ENCODE results near the gene GIMAP8. TPM values are rescaled to one million over a fixed set of nuclear protein-coding genes. Genes with fewer than 3 reads are reported as not detected.
"Not testable (repeated sequence)": the region's sequence is repeated elsewhere in the genome, so short reads cannot be mapped to it uniquely, and the experiment has no call there.

Gene GIMAP8
- total RNA-seq, 1 experiment from 2014 or later, result 0.10 TPM

DNA sequence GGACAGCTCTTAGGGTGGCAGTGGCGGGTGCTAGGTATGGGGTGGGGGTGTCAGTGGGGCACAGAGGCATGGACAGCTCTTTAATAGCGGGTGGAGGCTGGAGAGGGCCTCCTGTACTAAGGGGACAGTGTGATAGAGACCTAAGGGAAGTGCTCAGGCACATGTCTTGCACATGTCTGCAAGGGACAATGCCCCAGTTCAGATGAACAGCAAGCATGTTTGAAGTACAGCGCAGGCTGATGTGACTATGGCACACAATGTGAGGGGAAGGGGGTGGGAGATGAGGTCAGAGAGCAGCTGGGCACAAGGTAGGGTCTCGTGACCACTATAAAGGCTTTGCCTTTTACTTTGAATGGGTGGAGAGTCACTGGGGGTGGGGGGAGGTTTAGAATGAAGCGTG lies 3.5 kb downstream of the GIMAP8 start:
- CTCF ChIA-PET, result no interaction called here
- H3K9me3 ChIP-seq (ENCODE audit: control insufficient read depth, insufficient read depth, low read depth, low read length), result no peaks in the 10 kb centered on the region
- intact Hi-C loops (cut with micrococcal nuclease; ENCODE audit: unreplicated experiment), result no loop called here
- in situ Hi-C loops (cut with HindIII; ENCODE audit: low pct_unique_long_range_greater_than_20kb, low sequenced_read_pairs), result no loop called here
- ATAC-seq (no peak), DNase-seq (ENCODE audit: low read depth, low spot score) (no peak)
- H3K4me3 ChIP-seq (ENCODE audit: low read depth in 2 of 2, low read length in 2 of 2), result no peak overlapping the region
- no peaks in the 10 kb centered on the region for H3K4me1 ChIP-seq (ENCODE audit: control insufficient read depth, insufficient read depth, low read length)
- peaks cover 6% of the 10 kb centered on the region for H3K27me3 ChIP-seq (ENCODE audit: control insufficient read depth, insufficient read depth, low read length)
- no peaks in the 10 kb centered on the region for H3K36me3 ChIP-seq (ENCODE audit: control insufficient read depth, insufficient read depth, low read length)
- H3K27ac ChIP-seq (ENCODE audit: low read length), result no peak overlapping the region
- TF ChIP-seq, protein P1, sequence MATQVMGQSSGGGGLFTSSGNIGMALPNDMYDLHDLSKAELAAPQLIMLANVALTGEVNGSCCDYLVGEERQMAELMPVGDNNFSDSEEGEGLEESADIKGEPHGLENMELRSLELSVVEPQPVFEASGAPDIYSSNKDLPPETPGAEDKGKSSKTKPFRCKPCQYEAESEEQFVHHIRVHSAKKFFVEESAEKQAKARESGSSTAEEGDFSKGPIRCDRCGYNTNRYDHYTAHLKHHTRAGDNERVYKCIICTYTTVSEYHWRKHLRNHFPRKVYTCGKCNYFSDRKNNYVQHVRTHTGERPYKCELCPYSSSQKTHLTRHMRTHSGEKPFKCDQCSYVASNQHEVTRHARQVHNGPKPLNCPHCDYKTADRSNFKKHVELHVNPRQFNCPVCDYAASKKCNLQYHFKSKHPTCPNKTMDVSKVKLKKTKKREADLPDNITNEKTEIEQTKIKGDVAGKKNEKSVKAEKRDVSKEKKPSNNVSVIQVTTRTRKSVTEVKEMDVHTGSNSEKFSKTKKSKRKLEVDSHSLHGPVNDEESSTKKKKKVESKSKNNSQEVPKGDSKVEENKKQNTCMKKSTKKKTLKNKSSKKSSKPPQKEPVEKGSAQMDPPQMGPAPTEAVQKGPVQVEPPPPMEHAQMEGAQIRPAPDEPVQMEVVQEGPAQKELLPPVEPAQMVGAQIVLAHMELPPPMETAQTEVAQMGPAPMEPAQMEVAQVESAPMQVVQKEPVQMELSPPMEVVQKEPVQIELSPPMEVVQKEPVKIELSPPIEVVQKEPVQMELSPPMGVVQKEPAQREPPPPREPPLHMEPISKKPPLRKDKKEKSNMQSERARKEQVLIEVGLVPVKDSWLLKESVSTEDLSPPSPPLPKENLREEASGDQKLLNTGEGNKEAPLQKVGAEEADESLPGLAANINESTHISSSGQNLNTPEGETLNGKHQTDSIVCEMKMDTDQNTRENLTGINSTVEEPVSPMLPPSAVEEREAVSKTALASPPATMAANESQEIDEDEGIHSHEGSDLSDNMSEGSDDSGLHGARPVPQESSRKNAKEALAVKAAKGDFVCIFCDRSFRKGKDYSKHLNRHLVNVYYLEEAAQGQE (IDR thresholded peaks at IDR 0.05; ENCODE audit: insufficient read depth in 1 of 2, low read depth in 2 of 2, low read length in 1 of 2), result no peak
- no peak for TF ChIP-seq CTCF (IDR thresholded peaks at IDR 0.05)
- TF ChIP-seq SIN3A (IDR thresholded peaks at IDR 0.05; ENCODE audit: borderline replicate concordance, insufficient read depth, low read depth, low read length), result no peak
- no peak for TF ChIP-seq POLR2AphosphoS5 (IDR thresholded peaks at IDR 0.05; ENCODE audit: low read depth, low read length)
- TF ChIP-seq TCF7L2 (IDR thresholded peaks at IDR 0.05; ENCODE audit: low read depth, low read length), result no peak
- BruUV-seq (replicated peaks), result no TSS peak
- POLR2A ChIA-PET, result interaction anchor here (0.8 kb wide), 1 partner anchor 101 kb away, joined by 7 read pairs; no protein-coding TSS in a partner anchor

DNA sequence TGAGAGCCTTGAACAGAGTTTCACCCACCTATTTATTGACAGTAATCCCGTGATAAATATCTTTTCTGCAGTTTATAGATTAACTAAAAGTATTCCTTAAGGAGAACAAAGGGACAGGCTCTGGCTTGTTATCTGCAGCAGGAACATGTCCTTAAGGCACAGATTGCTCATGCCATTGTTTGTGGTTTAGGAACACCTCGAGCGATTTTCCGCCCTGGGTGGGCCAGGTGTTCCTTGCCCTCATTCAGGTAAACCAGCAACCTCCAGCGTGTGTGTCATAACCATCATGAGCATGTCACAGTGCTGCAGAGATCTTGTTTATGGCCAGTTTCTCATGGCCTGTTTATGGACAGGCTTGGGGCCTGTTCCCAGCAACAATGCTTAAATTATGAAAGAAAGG lies 6.6 kb downstream of the GIMAP8 start:
- H3K4me3 ChIP-seq (ENCODE audit: low read depth in 2 of 2, low read length in 2 of 2); H3K4me1 ChIP-seq (ENCODE audit: control insufficient read depth, insufficient read depth, low read length); intact Hi-C loops (cut with micrococcal nuclease; ENCODE audit: unreplicated experiment); H3K27me3 ChIP-seq (ENCODE audit: control insufficient read depth, insufficient read depth, low read length); H3K27ac ChIP-seq (ENCODE audit: low read length); BruUV-seq (replicated peaks); ATAC-seq; in situ Hi-C loops (cut with HindIII; ENCODE audit: low pct_unique_long_range_greater_than_20kb, low sequenced_read_pairs); CTCF ChIA-PET; DNase-seq (ENCODE audit: low read depth, low spot score); H3K9me3 ChIP-seq (ENCODE audit: control insufficient read depth, insufficient read depth, low read depth, low read length); H3K36me3 ChIP-seq (ENCODE audit: control insufficient read depth, insufficient read depth, low read length); POLR2A ChIA-PET: not testable (repeated sequence)

DNA sequence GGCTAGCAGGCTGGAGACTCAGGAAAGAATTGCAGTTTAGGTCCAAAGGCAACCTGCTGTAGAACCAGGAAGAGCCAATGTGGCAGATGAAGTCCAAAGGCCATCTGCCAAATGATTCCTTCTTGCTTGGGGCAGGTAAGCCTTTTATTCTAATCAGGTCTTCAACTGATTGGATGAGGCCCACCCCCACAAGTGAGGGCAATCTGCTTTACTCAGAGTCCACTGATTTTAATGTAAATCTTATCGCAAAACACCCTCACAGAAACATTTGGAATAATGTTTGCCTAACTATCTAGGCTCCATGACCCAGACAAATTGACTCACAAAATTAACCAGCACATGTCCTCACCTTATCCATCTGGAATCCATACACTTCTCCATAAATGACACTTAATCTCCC lies 7.8 kb downstream of the GIMAP8 start:
- Histone ChIP-seq H3K4me3 (ENCODE audit: low read depth in 2 of 2, low read length in 2 of 2) (no peak overlapping the region), H3K4me1 (ENCODE audit: control insufficient read depth, insufficient read depth, low read length) (no peaks in the 10 kb centered on the region), H3K27ac (ENCODE audit: low read length) (no peak overlapping the region), H3K27me3 (ENCODE audit: control insufficient read depth, insufficient read depth, low read length) (no peaks in the 10 kb centered on the region), H3K9me3 (ENCODE audit: control insufficient read depth, insufficient read depth, low read depth, low read length) (no peaks in the 10 kb centered on the region), H3K36me3 (ENCODE audit: control insufficient read depth, insufficient read depth, low read length) (no peaks in the 10 kb centered on the region)
- in situ Hi-C loops (cut with HindIII; ENCODE audit: low pct_unique_long_range_greater_than_20kb, low sequenced_read_pairs), result no loop called here
- intact Hi-C loops (cut with micrococcal nuclease; ENCODE audit: unreplicated experiment), result no loop called here
- ATAC-seq (no peak), DNase-seq (ENCODE audit: low read depth, low spot score) (no peak)
- BruUV-seq (replicated peaks), result no TSS peak
- no peak for TF ChIP-seq TCF7L2 (IDR thresholded peaks at IDR 0.05; ENCODE audit: low read depth, low read length)
- TF ChIP-seq CTCF (IDR thresholded peaks at IDR 0.05), result no peak
- no peak for TF ChIP-seq SIN3A (IDR thresholded peaks at IDR 0.05; ENCODE audit: borderline replicate concordance, insufficient read depth, low read depth, low read length)
- TF ChIP-seq, protein P1 (IDR thresholded peaks at IDR 0.05; ENCODE audit: insufficient read depth in 1 of 2, low read depth in 2 of 2, low read length in 1 of 2), result no peak
- no peak for TF ChIP-seq POLR2AphosphoS5 (IDR thresholded peaks at IDR 0.05; ENCODE audit: low read depth, low read length)
- ChIA-PET CTCF (no interaction called here), POLR2A (no interaction called here)
